RWPE1 (cell line): Measurements from ENCODE around the gene VPREB1.

Experiments
- CTCF ChIA-PET: fragments of 350-600 bp; sonication (Branson Sonifier 250); formaldehyde crosslinking; extraction: SDS; loops from one replicate; lab custom pipeline; 2021; lab: Yijun Ruan, JAX
- POLR2A ChIA-PET: fragments of 400-600 bp; formaldehyde crosslinking; extraction: SDS; loops from one replicate; lab custom pipeline; 2020; ENCODE audit warnings: antibody characterized with exemption; ENCODE audit not compliant: low non-redundant PET; lab: Yijun Ruan, JAX
- DNase-seq: peaks from one replicate; pipeline ENCODE4 v3.0.0; 2012; ENCODE audit warnings: low spot score
- H3K27ac ChIP-seq: fragments of 450-650 bp; 2 replicates; pipeline ENCODE4 v1.5.1; 2017
- TF ChIP-seq, protein P1 (sequence below): fragments of 450-650 bp; conservative IDR thresholded peaks from 2 replicates; pipeline ENCODE4 v1.5.1; 2017; ENCODE audit warnings: low read depth, mild to moderate bottlenecking

The VPREB1 gene

DNA sequence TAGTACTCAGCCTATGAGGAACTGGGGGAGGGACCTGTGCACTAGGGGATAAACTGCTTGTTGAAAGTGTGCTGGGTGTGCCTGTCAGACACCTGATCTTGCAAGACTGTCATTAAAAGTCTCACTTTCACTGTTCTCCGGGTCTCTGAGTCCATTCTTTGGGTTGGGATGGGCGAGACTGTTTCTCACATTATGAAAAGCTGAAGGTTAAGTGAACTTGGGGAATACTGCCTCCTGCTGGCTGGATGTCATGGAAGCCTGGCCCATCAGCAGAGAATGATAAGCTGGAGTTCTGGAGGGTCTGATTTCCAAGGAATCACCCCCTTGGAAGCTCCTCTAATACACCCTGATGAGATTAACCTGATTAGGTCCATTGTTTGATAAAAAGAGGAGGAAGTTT, 9.0 kb upstream of the VPREB1 start:
- no peak overlapping the region for H3K27ac ChIP-seq
- TF ChIP-seq, protein P1, sequence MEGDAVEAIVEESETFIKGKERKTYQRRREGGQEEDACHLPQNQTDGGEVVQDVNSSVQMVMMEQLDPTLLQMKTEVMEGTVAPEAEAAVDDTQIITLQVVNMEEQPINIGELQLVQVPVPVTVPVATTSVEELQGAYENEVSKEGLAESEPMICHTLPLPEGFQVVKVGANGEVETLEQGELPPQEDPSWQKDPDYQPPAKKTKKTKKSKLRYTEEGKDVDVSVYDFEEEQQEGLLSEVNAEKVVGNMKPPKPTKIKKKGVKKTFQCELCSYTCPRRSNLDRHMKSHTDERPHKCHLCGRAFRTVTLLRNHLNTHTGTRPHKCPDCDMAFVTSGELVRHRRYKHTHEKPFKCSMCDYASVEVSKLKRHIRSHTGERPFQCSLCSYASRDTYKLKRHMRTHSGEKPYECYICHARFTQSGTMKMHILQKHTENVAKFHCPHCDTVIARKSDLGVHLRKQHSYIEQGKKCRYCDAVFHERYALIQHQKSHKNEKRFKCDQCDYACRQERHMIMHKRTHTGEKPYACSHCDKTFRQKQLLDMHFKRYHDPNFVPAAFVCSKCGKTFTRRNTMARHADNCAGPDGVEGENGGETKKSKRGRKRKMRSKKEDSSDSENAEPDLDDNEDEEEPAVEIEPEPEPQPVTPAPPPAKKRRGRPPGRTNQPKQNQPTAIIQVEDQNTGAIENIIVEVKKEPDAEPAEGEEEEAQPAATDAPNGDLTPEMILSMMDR: no peak
- no peak for DNase-seq
- ChIA-PET CTCF (interaction anchor here (0.6 kb wide), 1 partner anchor 492 kb away, joined by 4 read pairs; no protein-coding TSS in a partner anchor), POLR2A (no interaction called here)

DNA sequence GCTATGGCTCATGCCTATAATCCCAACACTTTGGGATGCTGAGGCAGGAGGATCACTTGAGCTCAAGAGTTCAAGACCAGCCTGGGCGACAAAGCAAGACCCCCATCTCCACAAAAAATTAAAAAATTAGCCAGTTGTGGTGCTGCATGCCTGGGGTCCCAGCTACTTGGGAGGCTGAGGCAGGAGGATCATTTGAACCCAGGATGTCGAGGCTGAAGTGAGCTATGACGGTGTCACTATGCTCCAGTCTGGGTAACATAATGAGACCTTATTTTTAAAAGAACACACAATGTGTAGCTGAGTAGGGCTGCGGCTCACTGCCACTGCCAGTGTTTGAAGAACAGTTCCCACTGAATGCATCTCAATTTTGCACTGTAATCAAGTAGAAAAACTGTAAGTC, 7.1 kb upstream of the VPREB1 start:
- TF ChIP-seq, protein P1: no peak
- POLR2A ChIA-PET: no interaction called here
- DNase-seq: no peak
- CTCF ChIA-PET: no interaction called here
- H3K27ac ChIP-seq: no peak overlapping the region

DNA sequence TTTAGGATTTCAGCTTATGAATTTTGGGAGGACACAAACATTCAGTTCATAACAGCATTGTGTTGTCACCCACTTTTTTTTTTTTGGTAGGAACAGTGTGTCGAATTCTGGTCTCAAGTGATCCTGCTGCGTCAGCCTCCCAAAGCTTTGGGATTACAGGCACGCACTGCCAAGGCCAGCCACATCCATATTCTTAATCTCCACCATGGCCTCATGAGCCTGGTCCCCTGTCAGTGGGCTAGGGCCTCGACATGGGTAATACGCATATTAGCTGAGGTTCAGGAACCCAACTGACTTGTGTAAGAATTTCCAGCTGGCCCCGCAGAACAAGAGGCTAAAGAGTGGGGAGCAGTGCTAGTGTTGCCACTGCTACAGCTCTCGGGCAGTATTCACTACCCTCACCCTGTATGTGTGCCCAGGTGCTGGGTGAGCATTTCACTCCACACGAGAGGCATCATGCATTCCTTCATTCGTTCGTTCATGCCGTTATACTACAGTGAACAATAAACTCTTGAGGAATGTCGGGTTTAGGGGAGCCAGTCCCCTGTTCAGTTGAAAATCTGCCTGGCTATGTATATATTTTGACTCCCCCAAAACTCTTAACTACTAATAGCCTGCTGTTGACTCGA, 5.2 kb upstream of the VPREB1 start:
- H3K27ac ChIP-seq: no peak overlapping the region
- ChIA-PET CTCF (no interaction called here), POLR2A (no interaction called here)
- no peak for DNase-seq
- TF ChIP-seq, protein P1: no peak

DNA sequence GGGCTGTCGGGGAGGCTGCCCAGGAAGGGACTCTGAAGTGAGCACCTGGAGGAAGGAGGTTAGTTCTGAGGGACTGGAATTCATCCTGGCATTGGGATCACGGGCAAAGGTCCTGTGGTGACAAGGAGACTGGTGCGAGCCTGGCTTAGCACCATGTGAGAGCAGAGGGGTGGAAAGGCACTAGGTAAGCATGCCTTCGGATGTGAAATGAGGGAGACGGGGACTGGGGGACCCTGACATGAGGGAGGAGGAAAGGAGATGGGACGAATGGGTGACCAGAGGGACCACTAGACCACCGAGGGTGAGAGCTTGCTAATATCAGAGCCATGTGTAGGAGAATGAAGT, 3.1 kb upstream of the VPREB1 start:
- ChIA-PET CTCF (no interaction called here), POLR2A (no interaction called here)
- H3K27ac ChIP-seq: no peak overlapping the region
- TF ChIP-seq, protein P1: no peak
- no peak for DNase-seq

DNA sequence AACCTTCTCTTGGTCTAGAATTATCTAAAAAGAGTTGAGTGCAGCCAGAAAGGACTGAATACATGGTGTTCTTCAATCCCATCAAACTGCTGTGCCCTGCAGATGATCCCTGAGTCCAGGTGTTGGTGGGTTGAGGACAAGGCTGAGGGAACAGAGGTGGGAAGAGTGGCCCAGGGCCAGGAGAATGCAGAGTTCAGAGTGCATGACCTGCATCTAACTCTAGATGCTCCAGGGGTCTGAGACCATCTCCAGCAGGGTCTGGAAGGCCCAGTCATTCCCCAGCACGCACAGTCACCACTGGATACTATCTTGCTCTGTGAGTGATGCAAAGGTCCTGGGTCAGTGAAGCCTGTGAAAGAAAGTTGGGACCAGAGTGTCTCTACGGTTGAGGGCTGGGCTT, 2.1 kb upstream of the VPREB1 start:
- H3K27ac ChIP-seq: no peak overlapping the region
- DNase-seq: no peak
- ChIA-PET POLR2A (no interaction called here), CTCF (no interaction called here)
- TF ChIP-seq, protein P1: no peak

DNA sequence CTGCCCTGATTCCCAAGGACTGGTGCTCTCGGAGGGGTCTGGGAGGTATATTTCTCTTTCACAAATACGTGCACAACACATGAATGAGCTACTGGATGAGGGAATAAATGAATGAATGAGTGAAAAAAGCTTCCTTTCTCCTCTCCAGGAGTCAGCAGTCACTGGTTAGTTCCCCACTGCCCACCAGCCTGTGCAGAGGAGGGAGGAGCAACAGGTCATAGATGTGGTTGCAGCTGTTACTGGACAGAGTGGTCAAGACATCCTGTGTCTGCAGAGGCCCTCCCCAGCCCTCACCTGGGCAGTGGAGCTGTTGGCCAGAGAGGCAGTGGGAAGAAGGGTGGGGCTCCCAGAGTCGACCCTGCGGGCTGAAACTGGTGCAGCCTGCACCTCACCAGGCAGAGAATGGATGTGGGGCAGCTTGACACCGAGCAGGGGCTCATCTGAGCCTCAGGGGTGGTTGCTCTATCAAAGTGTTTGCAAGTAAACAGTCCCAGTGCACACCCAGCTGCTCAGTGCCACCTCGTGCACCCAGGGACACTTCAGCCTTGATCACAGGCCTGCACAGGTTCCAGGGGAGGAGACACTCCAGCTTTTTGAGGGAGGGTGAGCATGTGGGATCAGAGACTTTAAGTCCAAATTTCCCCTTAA, 1.4 kb upstream of the VPREB1 start:
- H3K27ac ChIP-seq: no peak overlapping the region
- DNase-seq: no peak
- TF ChIP-seq, protein P1: no peak
- CTCF ChIA-PET: no interaction called here
- POLR2A ChIA-PET: no interaction called here
